Stimulated activated CD4-positive, alpha-beta T cell treated with anti-CD3 and anti-CD28 coated beads, Interleukin-1b, Interleukin-23, amount 100 ng/mL, for 48 hours (primary cell): ENCODE measurements around the gene OCEL1.

Experiments used
- DNase-seq: peaks from one replicate; pipeline ENCODE4 v3.0.0-alpha.2; 2020

Gene OCEL1

GRCh38 chr19:17211547-17212446 is 14.2 kb upstream of the OCEL1 start:
- no peak for DNase-seq

- DNase-seq = no peak
Observed at GRCh38 chr19:17213334-17213733, 12.7 kb upstream of the OCEL1 start.

DNA sequence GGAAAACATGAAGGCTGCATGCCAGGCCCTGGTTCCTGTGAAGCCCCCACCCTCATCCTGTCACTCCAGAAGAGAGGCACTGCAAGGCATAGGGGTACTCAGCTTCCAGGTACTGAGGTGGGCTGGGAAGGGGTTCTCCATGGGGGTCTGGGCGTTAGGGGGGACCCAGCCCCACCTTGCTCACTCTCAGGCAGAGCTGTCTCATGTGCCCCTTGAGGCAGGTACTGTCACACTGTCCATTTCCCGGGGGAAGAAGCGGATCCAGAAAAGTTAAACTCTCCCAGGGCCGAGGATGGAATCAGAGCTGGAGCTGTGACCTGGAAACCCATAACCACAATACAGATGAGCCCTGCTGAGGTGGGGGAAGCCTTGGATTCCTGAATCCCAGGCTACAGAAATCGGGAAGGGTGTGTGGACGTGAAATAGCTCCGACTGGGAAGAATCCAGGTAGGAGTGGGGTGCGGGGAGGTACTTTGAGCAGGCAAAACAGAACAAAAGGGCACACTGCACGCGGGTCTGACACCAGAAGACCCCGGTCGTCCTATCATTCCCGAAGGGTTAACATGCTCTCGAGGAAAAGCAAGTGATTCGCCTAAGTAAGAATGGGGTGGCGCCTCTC is 11.4 kb upstream of the OCEL1 start:
- DNase-seq = no peak

GRCh38 chr19:17215127-17215971 is 10.7 kb upstream of the OCEL1 start, which contains the start of gene USE1:
TSS of gene USE1 (plus strand) at chr19:17215357. CDS start at chr19:17215406, 49 bp downstream.
- peak; percentile 89 for DNase-seq

- DNase-seq = no peak
Observed at GRCh38 chr19:17216058-17216670, 9.9 kb upstream of the OCEL1 start.

DNA sequence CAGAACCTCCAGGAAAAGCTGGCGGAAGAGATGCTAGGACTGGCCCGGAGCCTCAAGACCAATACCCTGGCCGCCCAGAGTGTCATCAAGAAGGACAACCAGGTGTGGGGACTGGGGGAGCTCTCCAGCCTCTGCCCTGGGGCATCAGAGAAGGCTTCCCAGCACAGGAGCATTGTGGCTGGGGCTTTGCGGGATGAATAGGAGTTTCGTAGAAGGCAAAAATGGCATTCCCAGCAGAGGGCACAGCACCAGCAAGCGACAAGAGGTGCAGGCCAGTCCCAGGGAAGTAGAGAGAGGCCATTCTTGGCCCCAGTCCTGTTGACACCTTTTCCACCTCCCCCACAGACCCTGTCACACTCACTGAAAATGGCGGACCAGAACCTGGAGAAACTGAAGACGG is 6.7 kb upstream of the OCEL1 start:
- DNase-seq = no peak

DNA sequence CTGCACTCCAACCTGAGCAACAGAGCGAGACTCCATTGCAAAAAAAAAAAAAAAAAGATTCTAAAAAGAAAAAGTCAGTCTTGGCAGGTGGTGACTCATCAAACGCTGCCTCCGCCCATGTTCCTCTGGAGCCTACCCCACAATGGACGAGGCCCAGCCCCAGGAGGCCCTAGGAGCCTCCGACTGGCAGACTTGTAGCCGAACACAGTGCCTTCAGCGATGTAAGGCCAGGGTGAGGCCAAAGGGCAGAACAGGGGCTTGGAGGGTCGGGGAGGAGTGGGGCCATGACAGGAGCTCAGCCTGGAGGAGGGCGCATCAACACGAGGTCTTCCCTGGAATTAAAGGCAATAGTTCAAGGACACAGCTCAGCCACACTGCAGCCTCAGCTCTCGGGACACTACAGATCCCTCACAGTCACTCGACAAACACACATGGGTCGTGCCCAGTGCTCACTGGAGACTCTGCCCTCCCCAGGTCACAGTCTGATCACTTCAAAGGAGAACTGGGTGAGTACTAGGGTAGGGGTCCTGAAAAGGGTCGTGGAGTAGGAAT is 5.7 kb upstream of the OCEL1 start:
- DNase-seq = no peak

DNA sequence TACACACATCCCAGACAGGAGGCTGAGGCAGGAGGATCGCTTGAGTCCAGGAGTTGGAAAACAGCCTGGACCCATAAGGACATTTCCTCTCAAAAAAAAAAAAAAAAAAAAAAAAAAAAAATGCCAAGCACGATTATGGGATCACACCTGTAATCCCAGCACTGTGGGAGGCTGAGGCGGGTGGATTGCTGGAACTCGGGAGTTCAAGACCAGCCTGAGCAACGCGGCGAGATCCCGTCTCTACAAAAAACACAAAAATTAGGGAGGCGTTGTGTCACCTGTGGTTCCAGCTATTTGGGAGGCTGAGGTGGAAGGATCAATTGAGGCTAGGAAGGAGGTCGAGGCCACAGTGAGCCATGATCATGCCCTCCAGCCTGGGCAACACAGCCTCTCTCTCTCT is 973 bp upstream of the OCEL1 start:
- DNase-seq = no peak

- DNase-seq = no peak
Observed at GRCh38 chr19:17227798-17228367, 1.9 kb downstream of the OCEL1 start.

- DNase-seq = no peak
Observed at GRCh38 chr19:17229890-17230289, 3.9 kb downstream of the OCEL1 start.

DNA sequence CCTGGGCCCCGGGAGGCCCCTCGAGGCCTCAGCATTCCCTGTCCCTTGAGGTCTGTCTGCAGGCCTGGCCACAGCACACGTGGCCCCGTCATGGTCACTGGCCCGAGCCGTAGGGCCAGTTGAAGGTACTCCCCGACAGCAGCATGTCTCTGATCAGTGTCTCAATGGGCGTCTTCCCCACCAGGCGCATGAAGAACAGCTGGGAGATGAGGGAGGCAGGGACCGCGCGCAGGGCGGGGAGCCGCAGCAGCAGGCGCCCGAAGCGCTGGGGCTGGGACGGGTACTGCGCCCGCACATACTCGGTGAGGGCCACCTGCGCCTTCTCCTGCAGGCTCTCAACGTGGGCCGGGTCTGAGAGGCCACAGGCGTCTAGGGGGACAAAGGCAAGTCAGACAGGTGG is 6.2 kb downstream of the OCEL1 start:
- DNase-seq = no peak

DNA sequence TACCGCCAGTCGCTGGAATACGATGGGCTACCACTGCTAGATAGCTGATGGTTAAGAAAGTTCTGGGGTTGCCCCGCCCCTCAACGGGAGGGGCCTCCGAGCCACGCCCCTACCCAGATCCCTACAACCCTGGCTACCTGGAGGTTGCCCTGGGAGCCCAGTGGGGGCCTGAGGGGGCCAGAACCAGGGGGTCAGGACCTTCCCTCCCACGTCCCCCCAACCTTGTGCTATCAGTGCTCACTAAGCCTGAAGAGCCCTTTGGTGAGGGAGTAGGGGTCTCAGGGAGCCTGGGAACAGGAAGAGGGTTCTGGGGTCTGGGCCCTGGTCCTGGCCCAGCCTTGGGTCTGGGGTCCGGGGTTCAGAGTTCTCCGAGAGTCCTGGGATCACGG is 8.9 kb downstream of the OCEL1 start:
- peak; percentile 62 for DNase-seq

- DNase-seq = peak; percentile 67
Observed at GRCh38 chr19:17235300-17235970, 9.4 kb downstream of the OCEL1 start.

GRCh38 chr19:17235971-17236777 is 10.1 kb downstream of the OCEL1 start:
- DNase-seq = no peak

DNA sequence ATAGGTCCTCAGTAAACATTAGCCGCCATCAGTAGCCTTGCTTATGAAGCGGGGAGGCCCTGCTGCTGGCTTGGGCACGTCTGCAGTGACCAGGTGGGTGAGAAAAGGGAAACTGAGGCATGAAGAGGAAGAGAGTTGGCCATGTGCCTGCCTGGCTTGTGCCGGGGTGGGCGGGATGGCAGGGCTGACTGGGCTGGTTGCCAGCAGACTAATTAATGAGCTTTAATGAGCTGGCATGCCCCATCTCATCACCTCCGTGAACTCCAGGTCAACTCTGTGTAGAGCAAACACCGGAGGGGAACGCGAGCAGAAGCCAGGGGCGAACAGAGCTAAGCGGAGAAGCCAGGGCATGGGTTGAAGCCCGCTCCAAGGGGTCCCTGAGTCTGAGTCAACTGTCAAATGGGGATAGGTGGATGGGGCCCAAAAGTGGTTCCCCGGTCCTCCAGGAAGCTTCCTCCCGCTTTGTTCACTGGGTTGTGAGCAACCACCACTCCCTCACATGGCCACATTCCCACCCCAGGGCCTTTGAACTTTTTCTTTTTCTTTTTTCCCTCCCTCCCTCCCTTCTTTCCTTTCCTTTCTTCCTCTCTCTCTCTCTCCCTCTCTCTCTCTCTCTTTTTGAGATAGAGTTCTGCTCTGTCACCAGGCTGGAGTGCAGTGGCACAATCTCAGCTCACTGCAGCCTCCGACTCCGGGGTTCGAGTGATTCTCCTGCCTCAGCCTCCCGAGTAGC is 11.0 kb downstream of the OCEL1 start:
- DNase-seq = no peak

- DNase-seq = no peak
Observed at GRCh38 chr19:17237747-17238706, 12.0 kb downstream of the OCEL1 start.

- no peak for DNase-seq
Observed at GRCh38 chr19:17240062-17240752, 14.2 kb downstream of the OCEL1 start.

- DNase-seq = no peak
Observed at GRCh38 chr19:17240826-17241399, 14.9 kb downstream of the OCEL1 start.
